ENCODE measurements around the gene RBM19.
"Not testable (repeated sequence)": the region's sequence is repeated elsewhere in the genome, so short reads cannot be mapped to it uniquely, and the experiment has no call there.

The RBM19 gene

GRCh38 chr12:114006482-114007425, 40.6 kb upstream of the RBM19 start:
- H3K4me3 ChIP-seq (ENCODE audit: low read depth, low read length): no peak overlapping the region
- TF ChIP-seq CTCF (IDR thresholded peaks at IDR 0.05; ENCODE audit: borderline replicate concordance, insufficient read depth, low read depth, low read length): no peak

GRCh38 chr12:114004402-114004801, 38.3 kb upstream of the RBM19 start:
- no peak for TF ChIP-seq CTCF (IDR thresholded peaks at IDR 0.05; ENCODE audit: borderline replicate concordance, insufficient read depth, low read depth, low read length)
- no peak overlapping the region for H3K4me3 ChIP-seq (ENCODE audit: low read depth, low read length)

GRCh38 chr12:114003286-114003685, 37.2 kb upstream of the RBM19 start:
- no peak for TF ChIP-seq CTCF (IDR thresholded peaks at IDR 0.05; ENCODE audit: borderline replicate concordance, insufficient read depth, low read depth, low read length)
- H3K4me3 ChIP-seq (ENCODE audit: low read depth, low read length): no peak overlapping the region

- no peak overlapping the region for H3K4me3 ChIP-seq (ENCODE audit: low read depth, low read length)
- no peak for TF ChIP-seq CTCF (IDR thresholded peaks at IDR 0.05; ENCODE audit: borderline replicate concordance, insufficient read depth, low read depth, low read length)
These were observed 35.6 kb upstream of the RBM19 start for GRCh38 chr12:114001511-114002340.

- TF ChIP-seq CTCF (IDR thresholded peaks at IDR 0.05; ENCODE audit: borderline replicate concordance, insufficient read depth, low read depth, low read length): no peak
These were observed 34.7 kb upstream of the RBM19 start for GRCh38 chr12:114000861-114001260.

GRCh38 chr12:114000261-114000660, 34.1 kb upstream of the RBM19 start:
- not testable (repeated sequence) for H3K4me3 ChIP-seq (ENCODE audit: low read depth, low read length)

More at GRCh38 chr12:114000861-114001260, 34.7 kb upstream of the RBM19 start:
- no peak overlapping the region for H3K4me3 ChIP-seq (ENCODE audit: low read depth, low read length)

- TF ChIP-seq CTCF (IDR thresholded peaks at IDR 0.05; ENCODE audit: borderline replicate concordance, insufficient read depth, low read depth, low read length): no peak
- H3K4me3 ChIP-seq (ENCODE audit: low read depth, low read length): no peak overlapping the region
These were observed 31.2 kb upstream of the RBM19 start for GRCh38 chr12:113997365-113997764.
